A549 (cell line): ENCODE data around the gene TRIM71.

ENCODE experiments used
- CTCF ChIP-seq: fragments of >200 bp; sonication (Bioruptor Twin); formaldehyde crosslinking; IDR thresholded peaks from 3 replicates; pipeline ENCODE4 v1.5.1; 2016
- MAX ChIP-seq: IDR thresholded peaks from 2 replicates; pipeline ENCODE4 v1.6.1; 2012
- USF2 ChIP-seq: fragments of 450-650 bp; IDR thresholded peaks from 2 replicates; pipeline ENCODE4 v1.6.1; 2014; ENCODE audit warnings: antibody characterized with exemption

GRCh38 chr3:32820430-32820829, 2.6 kb downstream of the TRIM71 start:
- TF ChIP-seq MAX: no peak
- no peak for TF ChIP-seq USF2
- TF ChIP-seq CTCF: no peak
